Measurements from ENCODE around the gene NEIL3.
"Not testable (repeated sequence)": the region's sequence is repeated elsewhere in the genome, so short reads cannot be mapped to it uniquely, and the experiment has no call there.

The NEIL3 gene

GRCh38 chr4:177301126-177301639 is 8.5 kb upstream of the NEIL3 start:
- DNase-seq (ENCODE audit: low read depth, low spot score), result no peak

GRCh38 chr4:177302371-177303100 is 7.1 kb upstream of the NEIL3 start:
- DNase-seq (ENCODE audit: low read depth, low spot score), result no peak

GRCh38 chr4:177304094-177304493 is 5.6 kb upstream of the NEIL3 start:
- DNase-seq (ENCODE audit: low read depth, low spot score), result no peak

GRCh38 chr4:177304864-177305263 is 4.8 kb upstream of the NEIL3 start:
- DNase-seq (ENCODE audit: low read depth, low spot score), result not testable (repeated sequence)

GRCh38 chr4:177308125-177308524 is 1.5 kb upstream of the NEIL3 start:
- DNase-seq (ENCODE audit: low read depth, low spot score), result no peak

- DNase-seq (ENCODE audit: low read depth, low spot score), result no peak
These were observed 690 bp upstream of the NEIL3 start for GRCh38 chr4:177308847-177309521.

- no peak for DNase-seq (ENCODE audit: low read depth, low spot score)
These were observed 1.9 kb downstream of the NEIL3 start for GRCh38 chr4:177311589-177311988.

GRCh38 chr4:177313263-177313662 is 3.6 kb downstream of the NEIL3 start:
- no peak for DNase-seq (ENCODE audit: low read depth, low spot score)

GRCh38 chr4:177315767-177316464 is 6.2 kb downstream of the NEIL3 start:
- DNase-seq (ENCODE audit: low read depth, low spot score), result no peak

GRCh38 chr4:177320721-177321120 is 11.0 kb downstream of the NEIL3 start:
- no peak for DNase-seq (ENCODE audit: low read depth, low spot score)

GRCh38 chr4:177321647-177322046 is 12.0 kb downstream of the NEIL3 start:
- no peak for DNase-seq (ENCODE audit: low read depth, low spot score)

GRCh38 chr4:177322266-177322665 is 12.6 kb downstream of the NEIL3 start:
- DNase-seq (ENCODE audit: low read depth, low spot score), result no peak

GRCh38 chr4:177322881-177323280 is 13.2 kb downstream of the NEIL3 start:
- DNase-seq (ENCODE audit: low read depth, low spot score), result no peak

GRCh38 chr4:177323416-177323815 is 13.7 kb downstream of the NEIL3 start:
- DNase-seq (ENCODE audit: low read depth, low spot score), result no peak

- no peak for DNase-seq (ENCODE audit: low read depth, low spot score)
These were observed 22.4 kb downstream of the NEIL3 start for GRCh38 chr4:177332119-177332518.

- DNase-seq (ENCODE audit: low read depth, low spot score), result no peak
These were observed 30.1 kb downstream of the NEIL3 start for GRCh38 chr4:177339477-177340374.

GRCh38 chr4:177348348-177348747 is 38.7 kb downstream of the NEIL3 start:
- no peak for DNase-seq (ENCODE audit: low read depth, low spot score)

- DNase-seq (ENCODE audit: low read depth, low spot score), result no peak
These were observed 39.5 kb downstream of the NEIL3 start for GRCh38 chr4:177349191-177349590.

- no peak for DNase-seq (ENCODE audit: low read depth, low spot score)
These were observed 42.1 kb downstream of the NEIL3 start for GRCh38 chr4:177351622-177352244.

- DNase-seq (ENCODE audit: low read depth, low spot score), result no peak
These were observed 46.5 kb downstream of the NEIL3 start for GRCh38 chr4:177356206-177356605.

GRCh38 chr4:177356921-177357320 is 47.2 kb downstream of the NEIL3 start:
- no peak for DNase-seq (ENCODE audit: low read depth, low spot score)

All from activated CD4-positive, CD25-positive, alpha-beta regulatory T cell treated with anti-CD3 and anti-CD28 coated beads, Interleukin-2, amount 50 U/mL, for 16 hours (primary cell).